HG03432 (cell line): ENCODE results near the gene GNAQ.
"Not testable (repeated sequence)": the region's sequence is repeated elsewhere in the genome, so short reads cannot be mapped to it uniquely, and the experiment has no call there.

ENCODE experiments used
- ATAC-seq: cut with Tn5 transposase; IDR thresholded peaks from one replicate; pipeline ENCODE4 v1.9.1; 2021; ENCODE audit warnings: mild to moderate bottlenecking, moderate library complexity; ENCODE audit not compliant: unreplicated experiment

The GNAQ gene

DNA sequence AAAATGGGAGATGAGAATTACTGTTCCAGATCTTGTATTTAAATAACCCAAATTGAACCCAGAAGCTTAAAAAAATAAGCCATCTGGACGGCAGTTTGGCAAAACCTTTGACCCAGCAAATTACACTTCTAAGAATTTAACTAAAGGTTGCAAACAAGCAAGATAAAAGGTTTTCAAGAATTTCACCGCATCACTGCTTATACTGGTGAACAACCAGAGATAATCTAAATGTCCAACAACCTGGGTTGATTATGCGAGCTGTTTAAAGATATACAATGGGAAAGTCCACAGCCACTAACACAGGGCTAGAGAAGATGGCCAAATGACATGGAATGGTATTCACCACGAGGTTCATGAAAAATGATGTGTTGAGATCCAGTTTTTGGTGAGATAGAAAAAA is 149.3 kb downstream of the GNAQ start:
- no peak for ATAC-seq

DNA sequence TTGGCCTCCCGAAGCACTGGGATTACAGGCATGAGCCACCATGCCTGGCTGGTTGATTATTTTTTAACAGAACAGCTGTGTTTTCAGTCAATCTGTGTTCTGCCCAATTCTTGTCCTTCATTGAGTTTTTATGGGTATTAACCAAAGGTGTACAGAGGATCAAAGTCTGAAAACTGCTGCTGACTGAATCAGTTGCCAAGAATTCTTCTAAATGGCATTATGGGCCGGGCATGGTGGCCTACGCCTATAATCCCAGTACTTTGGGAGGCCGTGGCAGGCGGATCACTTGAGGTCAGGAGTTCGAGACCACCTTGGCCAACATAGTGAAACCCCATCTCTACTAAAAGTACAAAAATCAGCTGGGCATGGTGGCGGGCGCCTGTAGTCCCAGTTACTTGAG is 150.0 kb downstream of the GNAQ start:
- ATAC-seq: not testable (repeated sequence)

GRCh38 chr9:77881111-77881510 is 150.5 kb downstream of the GNAQ start:
- no peak for ATAC-seq

- ATAC-seq: no peak
These were observed 152.1 kb downstream of the GNAQ start for GRCh38 chr9:77879437-77879943.

DNA sequence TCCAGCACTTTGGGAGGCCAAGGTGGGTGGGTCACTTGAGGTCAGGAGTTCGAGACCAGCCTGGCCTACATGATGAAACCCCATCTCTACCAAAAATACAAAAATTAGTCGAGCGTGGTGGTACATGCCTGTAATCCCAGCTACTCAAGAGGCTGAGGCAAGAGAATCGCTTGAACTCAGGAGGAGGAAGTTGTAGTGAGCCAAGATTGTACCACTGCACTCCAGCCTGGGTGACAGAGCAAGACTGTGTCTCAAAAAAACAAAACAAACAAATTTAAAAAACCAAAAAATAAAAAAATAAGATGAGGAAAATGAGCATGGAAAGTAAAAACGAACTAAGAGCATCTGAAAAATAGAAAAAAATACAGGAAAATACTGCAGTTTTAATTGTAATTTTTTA is 152.8 kb downstream of the GNAQ start:
- ATAC-seq: not testable (repeated sequence)

- no peak for ATAC-seq
These were observed 153.6 kb downstream of the GNAQ start for GRCh38 chr9:77877976-77878375.

GRCh38 chr9:77876590-77876989 is 155.0 kb downstream of the GNAQ start:
- no peak for ATAC-seq

GRCh38 chr9:77876091-77876490 is 155.5 kb downstream of the GNAQ start:
- ATAC-seq: no peak

GRCh38 chr9:77872863-77873262 is 158.7 kb downstream of the GNAQ start:
- ATAC-seq: no peak

GRCh38 chr9:77872177-77872576 is 159.4 kb downstream of the GNAQ start:
- ATAC-seq: no peak

DNA sequence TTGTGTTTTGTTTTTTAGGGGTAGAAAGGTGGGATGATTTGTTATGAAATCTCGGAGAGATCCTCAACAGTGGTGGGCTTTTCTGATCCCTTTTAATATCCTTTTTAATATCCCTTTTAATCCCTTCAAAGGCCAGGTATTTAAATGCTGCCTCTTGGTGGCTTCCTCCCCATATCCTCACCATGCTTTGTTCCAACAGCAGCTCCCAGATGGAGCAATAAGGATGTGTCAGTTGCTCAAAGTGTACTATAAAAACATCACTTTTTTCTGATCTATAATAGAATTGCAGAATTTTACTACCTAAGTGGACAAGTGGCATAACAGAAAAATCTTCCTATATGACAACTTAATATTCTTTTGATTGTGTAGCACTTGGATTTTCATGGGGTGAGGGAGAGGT is 160.1 kb downstream of the GNAQ start:
- no peak for ATAC-seq

GRCh38 chr9:77866878-77867277 is 164.7 kb downstream of the GNAQ start:
- ATAC-seq: no peak

- no peak for ATAC-seq
These were observed 166.1 kb downstream of the GNAQ start for GRCh38 chr9:77865385-77866047.

DNA sequence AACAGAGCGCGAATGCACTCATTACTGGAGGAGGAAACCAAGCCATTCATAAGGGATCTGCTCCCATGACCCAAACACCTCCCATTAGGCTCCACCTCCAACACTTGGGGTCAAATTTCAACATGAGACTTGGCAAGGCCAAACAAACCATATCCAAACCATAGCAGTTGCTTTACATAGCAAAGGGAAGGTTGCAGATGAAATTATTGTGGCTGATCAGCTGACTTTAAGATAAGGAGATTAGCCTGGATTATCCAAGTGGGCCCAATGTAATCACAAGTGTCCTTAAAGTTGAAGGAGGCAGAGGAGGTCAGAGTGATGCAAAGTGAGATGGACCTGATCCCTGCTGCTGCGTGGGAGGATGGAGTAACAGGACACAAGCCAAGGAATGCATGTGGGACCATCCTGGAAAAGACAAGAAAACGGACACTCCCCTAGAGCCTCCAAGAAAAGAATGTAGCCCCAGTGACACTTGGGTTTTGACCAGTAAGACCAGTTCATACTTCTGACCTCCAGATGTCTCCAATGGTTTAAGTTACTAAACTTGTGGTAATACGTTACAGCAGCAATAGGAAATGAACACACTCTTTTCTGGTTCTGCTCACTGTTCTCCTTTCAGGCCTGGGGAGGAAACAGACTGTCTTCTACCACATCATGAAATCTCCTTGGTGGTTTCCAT is 167.3 kb downstream of the GNAQ start:
- ATAC-seq: no peak

- ATAC-seq: not testable (repeated sequence)
These were observed 168.0 kb downstream of the GNAQ start for GRCh38 chr9:77863638-77864037.

DNA sequence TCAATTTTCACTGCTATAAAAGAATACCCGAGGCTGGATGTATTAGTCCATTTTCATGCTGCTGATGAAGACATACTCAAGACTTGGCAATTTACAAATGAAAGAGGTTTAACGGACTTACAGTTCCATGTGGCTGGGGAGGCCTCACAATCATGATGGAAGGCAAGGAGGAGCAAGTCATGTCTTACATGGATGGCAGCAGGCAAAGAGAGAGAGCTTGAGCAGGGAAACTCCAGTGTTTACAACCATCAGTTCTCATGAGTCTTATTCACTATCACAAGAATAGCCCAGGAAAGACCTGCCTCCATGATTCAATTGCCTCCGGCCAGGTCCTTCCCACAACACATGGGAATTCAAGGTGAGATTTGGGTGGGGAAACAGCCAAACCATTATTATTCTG is 170.7 kb downstream of the GNAQ start:
- ATAC-seq: not testable (repeated sequence)

GRCh38 chr9:77857513-77858259 is 173.9 kb downstream of the GNAQ start:
- ATAC-seq: no peak

DNA sequence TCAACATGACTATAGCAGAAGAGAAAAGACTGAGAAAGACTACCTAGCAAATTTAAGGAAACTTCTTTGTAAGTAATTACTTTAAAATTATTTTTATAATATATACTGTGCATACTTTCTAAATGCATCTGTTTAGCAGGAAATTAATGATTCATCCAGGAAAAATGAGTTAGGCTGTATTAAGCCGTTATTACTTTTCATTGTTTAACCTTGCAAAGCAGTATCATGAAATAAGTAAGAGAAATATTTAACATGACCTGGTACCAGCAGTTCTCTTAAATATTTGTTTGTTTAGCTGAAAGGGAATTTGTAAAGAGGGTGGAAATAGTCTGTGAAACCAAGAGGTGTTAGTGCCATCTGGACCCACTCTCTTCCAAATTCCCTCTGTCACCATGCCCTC is 175.0 kb downstream of the GNAQ start:
- ATAC-seq: no peak

- no peak for ATAC-seq
These were observed 176.7 kb downstream of the GNAQ start for GRCh38 chr9:77854916-77855311.

- no peak for ATAC-seq
These were observed 177.2 kb downstream of the GNAQ start for GRCh38 chr9:77854258-77854915.

DNA sequence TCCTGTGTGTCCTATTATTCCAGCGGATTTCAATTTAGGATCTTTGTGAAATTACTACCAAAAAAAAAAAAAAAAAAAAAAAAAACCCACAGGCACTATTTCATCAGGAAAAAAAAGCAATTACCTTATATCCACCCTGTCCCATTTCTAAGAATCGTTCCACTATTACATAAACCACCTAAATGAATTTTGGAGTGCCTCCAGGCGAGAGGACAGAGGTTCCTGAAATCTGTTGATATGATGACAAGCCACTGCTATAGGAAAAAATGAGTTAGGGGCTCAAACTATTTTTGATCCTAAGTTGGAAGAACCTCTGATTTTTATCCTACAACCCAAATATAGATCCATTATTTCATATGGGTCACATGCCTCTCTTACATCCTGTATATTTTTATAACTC is 177.9 kb downstream of the GNAQ start:
- ATAC-seq: no peak
